GM21447 (cell line): ENCODE results near the gene MZT1.

Experiments
- ATAC-seq: cut with Tn5 transposase; IDR thresholded peaks from one replicate; pipeline ENCODE4 v1.9.1; 2021; ENCODE audit not compliant: unreplicated experiment

Gene MZT1

GRCh38 chr13:72686766-72687165, 40.7 kb downstream of the MZT1 start:
- no peak for ATAC-seq

GRCh38 chr13:72680353-72680752, 47.1 kb downstream of the MZT1 start:
- no peak for ATAC-seq

GRCh38 chr13:72678312-72678711, 49.1 kb downstream of the MZT1 start:
- ATAC-seq, result no peak

GRCh38 chr13:72677431-72677830, 50.0 kb downstream of the MZT1 start:
- no peak for ATAC-seq

- no peak for ATAC-seq
Observed at GRCh38 chr13:72666391-72666790, 61.0 kb downstream of the MZT1 start.

- no peak for ATAC-seq
Observed at GRCh38 chr13:72662548-72662947, 64.9 kb downstream of the MZT1 start.
